Esophagus (tissue), 2 donors: ENCODE results near the gene ZNF581. TPM values are rescaled to one million over a fixed set of nuclear protein-coding genes. Genes with fewer than 3 reads are reported as not detected.

Experiments used
- H3K27ac ChIP-seq, 2 donors: one replicate each; pipeline ENCODE4 v1.5.1; 2013; ENCODE audit warnings: low read depth in 2 of 2, mild to moderate bottlenecking in 2 of 2, inconsistent platforms in 1 of 2, low read length in 1 of 2, moderate library complexity in 1 of 2
- H3K27me3 ChIP-seq, 2 donors: one replicate each; pipeline ENCODE4 v1.6.1; 2013; ENCODE audit warnings: low read length in 2 of 2, control low read depth in 1 of 2, mild to moderate bottlenecking in 1 of 2; ENCODE audit not compliant: insufficient read depth in 2 of 2, control insufficient read depth in 1 of 2
- H3K36me3 ChIP-seq, 2 donors: one replicate each; pipeline ENCODE4 v1.6.1; 2013; ENCODE audit warnings: low read length in 1 of 2; ENCODE audit not compliant: control insufficient read depth in 2 of 2, insufficient read depth in 2 of 2
- H3K4me1 ChIP-seq, 2 donors: one replicate each; pipeline ENCODE4 v1.6.1; 2013; ENCODE audit warnings: low read length in 1 of 2; ENCODE audit not compliant: control insufficient read depth in 2 of 2, insufficient read depth in 2 of 2
- H3K4me3 ChIP-seq, 2 donors: one replicate each; pipeline ENCODE4 v1.5.1; 2013; ENCODE audit warnings: low read length in 2 of 2, mild to moderate bottlenecking in 2 of 2, low read depth in 1 of 2, moderate library complexity in 1 of 2
- H3K9me3 ChIP-seq, 2 donors: one replicate each; pipeline ENCODE4 v1.6.1; 2013; ENCODE audit warnings: mild to moderate bottlenecking in 2 of 2, low read depth in 1 of 2, low read length in 1 of 2, moderate library complexity in 1 of 2; ENCODE audit not compliant: control insufficient read depth in 2 of 2, insufficient read depth in 1 of 2
- WGBS, 2 donors: extraction: QIAGEN DNeasy Blood & Tissue Kit; methylation state at CpG; one replicate each; pipeline ENCODE4 v1.1.7; 2013; 5-methylcytosine and 5-hydroxymethylcytosine counted together
- polyA plus RNA-seq, 2 donors: library from polyadenylated mRNA; stranded (reverse); fragments of 200-250 nt; gene quantifications; one replicate each; pipeline ENCODE4 v1.2.3, GENCODE V29; 2013
- donor health status: healthy with polysubstance abuse.
- donor health status: Bipolar disorder and iron deficiency.

The ZNF581 gene
- polyA plus RNA-seq, 2 donors = 10.3 to 16.6 TPM

GRCh38 chr19:55600662-55601028, 42.8 kb upstream of the ZNF581 start:
- 2 to 4% methylated on average over 15 of the region's 15 CpGs for WGBS, 2 donors
- H3K27me3 ChIP-seq = no peaks in the 10 kb centered on the region
- H3K36me3 ChIP-seq = peaks cover 0 to 18% of the 10 kb centered on the region in 2 donors
- peak overlapping the region; percentile 86 to 100 for H3K27ac ChIP-seq
- H3K9me3 ChIP-seq = no peaks in the 10 kb centered on the region
- peaks cover 0 to 7% of the 10 kb centered on the region in 2 donors for H3K4me1 ChIP-seq
- H3K4me3 ChIP-seq = peak overlapping the region; percentile 57 to 78

GRCh38 chr19:55601084-55601483, 42.4 kb upstream of the ZNF581 start:
- peaks cover 0 to 17% of the 10 kb centered on the region in 2 donors for H3K36me3 ChIP-seq
- peaks cover 0 to 7% of the 10 kb centered on the region in 2 donors for H3K4me1 ChIP-seq
- peak overlapping the region; percentile 86 to 100 for H3K27ac ChIP-seq
- no peaks in the 10 kb centered on the region for H3K27me3 ChIP-seq
- no peaks in the 10 kb centered on the region for H3K9me3 ChIP-seq
- H3K4me3 ChIP-seq = peak overlapping the region; percentile 57 to 78
- WGBS, 2 donors = 49 to 54% methylated on average over 4 of the region's 4 CpGs

GRCh38 chr19:55602104-55603001, 41.1 kb upstream of the ZNF581 start:
- Histone ChIP-seq H3K4me3 (no peak overlapping the region), H3K36me3 (peaks cover 0 to 12% of the 10 kb centered on the region in 2 donors), H3K27ac (no peak overlapping the region), H3K4me1 (peaks cover 0 to 9% of the 10 kb centered on the region in 2 donors), H3K9me3 (no peaks in the 10 kb centered on the region), H3K27me3 (no peaks in the 10 kb centered on the region)
- 92 to 94% methylated on average over 53 to 60 of the region's 60 CpGs for WGBS, 2 donors

GRCh38 chr19:55603115-55603514, 40.3 kb upstream of the ZNF581 start:
- Histone ChIP-seq H3K27ac (no peak overlapping the region), H3K36me3 (peaks cover 0 to 10% of the 10 kb centered on the region in 2 donors), H3K4me1 (peaks cover 0 to 9% of the 10 kb centered on the region in 2 donors), H3K9me3 (no peaks in the 10 kb centered on the region), H3K4me3 (no peak overlapping the region), H3K27me3 (no peaks in the 10 kb centered on the region)
- 89 to 90% methylated on average over 21 of the region's 21 CpGs for WGBS, 2 donors

- Histone ChIP-seq H3K36me3 (peaks cover 0 to 10% of the 10 kb centered on the region in 2 donors), H3K4me3 (no peak overlapping the region), H3K27me3 (no peaks in the 10 kb centered on the region), H3K4me1 (peaks cover 0 to 9% of the 10 kb centered on the region in 2 donors), H3K9me3 (no peaks in the 10 kb centered on the region), H3K27ac (no peak overlapping the region)
- WGBS, 2 donors = 72 to 78% methylated on average over 22 of the region's 22 CpGs
Observed at GRCh38 chr19:55603581-55604292, 39.7 kb upstream of the ZNF581 start.

GRCh38 chr19:55605207-55605636, 38.2 kb upstream of the ZNF581 start:
- Histone ChIP-seq H3K27ac (peak overlapping the region; percentile 90 to 96), H3K4me1 (peaks cover 0 to 9% of the 10 kb centered on the region in 2 donors), H3K27me3 (no peaks in the 10 kb centered on the region), H3K36me3 (peaks cover 0 to 10% of the 10 kb centered on the region in 2 donors), H3K4me3 (peak overlapping the region; percentile 69 to 75), H3K9me3 (no peaks in the 10 kb centered on the region)
- WGBS, 2 donors = 0% methylated on average over 35 to 43 of the region's 43 CpGs

GRCh38 chr19:55605637-55606470, 37.6 kb upstream of the ZNF581 start, which contains the start of gene ZNF865:
Gene ZNF865 (plus strand): TSS chr19:55605647. CDS start chr19:55613619, 7,972 bp downstream.
- Histone ChIP-seq H3K9me3 (no peaks in the 10 kb centered on the region), H3K4me3 (peak within 1 kb of the TSS; percentile 69 to 75), H3K27me3 (no peaks in the 10 kb centered on the region), H3K4me1 (peaks cover 0 to 9% of the 10 kb centered on the region in 2 donors), H3K27ac (peak within 1 kb of the TSS; percentile 90 to 96), H3K36me3 (peaks cover 0 to 10% of the 10 kb centered on the region in 2 donors)
- 1% methylated on average over 23 to 44 of the region's 44 CpGs for WGBS, 2 donors

- Histone ChIP-seq H3K4me1 (peaks cover under 1 to 7% of the 10 kb centered on the region in 2 donors), H3K9me3 (no peaks in the 10 kb centered on the region), H3K4me3 (peak overlapping the region; percentile 69 to 75), H3K27ac (peak overlapping the region; percentile 36 to 96), H3K27me3 (no peaks in the 10 kb centered on the region), H3K36me3 (peaks cover 0 to 10% of the 10 kb centered on the region in 2 donors)
- WGBS, 2 donors = 19 to 22% methylated on average over 12 of the region's 12 CpGs
Observed at GRCh38 chr19:55606471-55606787, 37.0 kb upstream of the ZNF581 start.

GRCh38 chr19:55606817-55607216, 36.6 kb upstream of the ZNF581 start:
- H3K36me3 ChIP-seq = peaks cover 0 to 10% of the 10 kb centered on the region in 2 donors
- no peaks in the 10 kb centered on the region for H3K27me3 ChIP-seq
- peak overlapping the region in 1 of 2 donors; percentile 69 for H3K4me3 ChIP-seq
- peaks cover 3 to 7% of the 10 kb centered on the region in 2 donors for H3K4me1 ChIP-seq
- WGBS, 2 donors = 68 to 71% methylated on average over 9 of the region's 9 CpGs
- H3K27ac ChIP-seq = peak overlapping the region; percentile 36 to 96
- no peaks in the 10 kb centered on the region for H3K9me3 ChIP-seq
